SIG-M5 treated with dmso at 0.1 percent for 504 hours (cell line): ENCODE measurements around the gene C1QTNF2.

ENCODE experiments used
- DNase-seq: peaks from one replicate; lab custom pipeline; 2025; ENCODE audit not compliant: unreplicated experiment; lab: John Stamatoyannopoulos, UW

Gene C1QTNF2, protein sequence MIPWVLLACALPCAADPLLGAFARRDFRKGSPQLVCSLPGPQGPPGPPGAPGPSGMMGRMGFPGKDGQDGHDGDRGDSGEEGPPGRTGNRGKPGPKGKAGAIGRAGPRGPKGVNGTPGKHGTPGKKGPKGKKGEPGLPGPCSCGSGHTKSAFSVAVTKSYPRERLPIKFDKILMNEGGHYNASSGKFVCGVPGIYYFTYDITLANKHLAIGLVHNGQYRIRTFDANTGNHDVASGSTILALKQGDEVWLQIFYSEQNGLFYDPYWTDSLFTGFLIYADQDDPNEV

DNA sequence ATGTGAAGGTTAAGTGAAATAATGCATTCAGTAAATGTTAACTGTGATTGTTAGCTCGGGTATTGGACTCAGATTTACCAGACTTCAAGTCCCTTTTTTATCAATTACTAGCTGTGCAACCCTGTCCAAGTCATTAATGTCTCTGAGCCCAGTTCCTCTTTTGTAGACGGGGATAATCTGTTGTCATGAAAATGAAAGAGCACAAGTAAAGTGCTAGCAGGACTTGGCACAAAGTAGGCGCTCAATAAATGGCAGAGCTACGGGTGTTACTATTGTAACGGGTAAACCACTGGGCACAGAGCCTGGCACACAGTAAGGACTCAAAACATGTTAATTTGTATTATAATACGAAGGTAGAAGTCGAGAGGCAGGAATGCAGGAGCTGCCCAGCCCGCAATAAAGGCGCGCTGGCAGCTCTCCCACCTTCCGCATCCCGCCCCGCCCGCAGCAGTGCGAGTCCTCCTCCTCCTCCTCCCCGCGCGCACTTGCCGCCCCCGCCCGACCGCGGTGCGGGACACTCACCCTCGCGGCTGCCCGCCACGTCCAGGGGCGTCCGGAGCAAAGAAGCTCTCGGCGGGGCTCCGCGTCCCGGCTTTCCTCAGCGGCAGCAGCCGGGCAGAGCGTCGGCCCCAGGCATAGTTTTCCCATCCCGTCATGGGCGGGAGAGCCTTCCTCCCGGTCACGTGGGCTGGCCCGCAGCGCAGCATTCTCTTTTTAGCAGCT, at the start of gene C1QTNF2:
TSS of gene C1QTNF2 (minus strand) at position 637 of the 723 bp plus-strand sequence. CDS start 15,615 bp downstream, outside the sequence.
- peak; percentile 13 for DNase-seq

DNA sequence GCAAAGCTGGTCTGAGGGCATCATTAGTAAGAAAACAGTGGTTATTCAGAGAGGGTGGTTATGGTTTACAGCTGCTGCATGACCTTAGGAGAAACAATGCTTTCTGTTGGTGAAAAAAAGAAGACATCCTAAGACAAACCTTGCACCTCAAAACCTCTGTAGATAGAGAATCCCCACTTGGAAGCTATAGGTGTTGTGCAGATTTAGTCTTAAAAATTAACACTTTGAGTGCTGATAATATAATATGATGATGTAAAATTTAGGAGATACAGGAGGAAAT, 49.8 kb upstream of the C1QTNF2 start:
- peak; percentile 12 for DNase-seq

DNA sequence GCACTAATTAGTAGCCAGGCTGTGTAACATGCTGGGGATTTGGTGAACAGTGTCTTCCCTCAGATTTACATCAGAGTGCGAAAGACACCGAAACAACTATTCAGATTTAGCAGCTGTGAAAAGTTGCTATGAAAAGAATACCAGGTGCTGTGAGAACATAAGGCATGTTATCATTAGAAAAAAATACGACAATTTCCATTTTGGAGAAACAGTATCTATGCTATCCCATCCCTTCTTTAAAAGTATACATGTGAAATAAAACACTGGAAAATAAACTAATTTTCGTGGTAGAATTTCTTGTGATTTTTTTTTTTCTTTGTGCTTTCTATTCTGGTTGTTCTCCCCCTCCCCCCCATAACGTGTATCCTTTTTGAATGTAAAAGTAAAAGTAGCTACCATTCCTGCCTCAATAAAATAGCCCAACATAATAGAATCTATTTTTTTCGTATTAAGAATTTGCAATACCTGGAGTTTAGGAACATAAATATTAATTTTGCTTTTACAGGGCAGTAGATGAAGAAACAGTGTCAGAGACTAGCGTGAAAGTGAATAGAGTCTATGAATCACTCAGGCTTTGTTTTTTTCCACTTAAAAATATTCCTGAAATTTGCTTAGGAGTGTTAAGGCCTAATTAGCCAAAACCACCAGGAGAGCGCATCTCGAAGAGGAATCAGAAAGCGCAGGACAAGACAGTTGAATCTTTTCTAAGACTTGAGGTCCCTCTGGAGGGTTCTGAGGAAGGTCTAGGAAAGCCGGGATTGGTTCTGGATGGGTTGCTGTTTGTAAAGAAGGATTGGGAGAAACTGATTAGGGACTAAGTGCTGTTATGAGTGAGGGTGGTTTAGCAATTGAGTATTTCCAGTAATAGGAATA, 49.3 kb upstream of the C1QTNF2 start:
- DNase-seq: no peak

DNA sequence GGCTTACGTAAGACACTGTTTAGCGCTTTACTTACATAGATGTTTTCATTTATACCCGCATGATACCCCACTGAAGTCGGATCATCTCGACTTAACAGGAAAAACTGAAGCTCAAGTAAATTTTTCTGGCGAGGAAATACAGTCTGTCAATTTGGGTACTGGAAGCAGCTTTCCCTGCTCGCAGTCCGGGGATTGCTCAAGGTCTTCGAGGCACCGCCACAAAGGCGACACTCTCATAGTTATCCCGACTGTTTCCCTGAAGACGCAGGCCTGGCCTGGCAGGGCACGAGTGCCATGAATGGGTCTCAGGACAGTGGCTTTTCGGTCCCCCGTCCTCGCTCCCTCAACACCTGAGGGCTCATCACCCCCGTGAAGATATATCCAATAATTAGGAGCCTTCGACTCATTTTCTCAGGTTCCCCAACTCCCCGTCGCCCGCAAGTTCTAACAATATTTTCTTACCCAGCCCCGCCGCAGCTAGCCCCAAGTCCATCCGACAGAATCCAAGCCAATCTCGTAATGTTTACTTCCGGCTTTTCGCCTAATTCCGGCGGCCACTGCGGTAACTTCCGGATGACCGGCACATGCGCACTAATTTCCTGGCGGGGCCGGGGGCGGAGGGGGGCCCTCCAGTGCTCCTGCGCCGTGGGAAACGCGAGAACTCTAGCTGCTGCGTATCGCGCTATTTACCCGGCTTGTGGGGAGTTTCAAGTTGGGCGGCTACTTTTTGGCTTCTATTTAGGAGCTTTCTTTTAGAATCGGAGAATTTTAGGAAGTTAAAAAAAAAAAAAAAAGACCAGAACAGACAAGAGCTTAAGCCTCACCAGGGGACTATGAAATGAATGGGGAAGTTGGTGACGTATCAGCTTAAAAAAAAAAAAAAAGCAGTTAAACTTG, 48.4 kb upstream of the C1QTNF2 start, which contains the start of gene SLU7:
TSS of gene SLU7 (minus strand) at position 521 of the 897 bp plus-strand sequence. CDS start 3,787 bp downstream, outside the sequence.
- DNase-seq: peak; percentile 96

DNA sequence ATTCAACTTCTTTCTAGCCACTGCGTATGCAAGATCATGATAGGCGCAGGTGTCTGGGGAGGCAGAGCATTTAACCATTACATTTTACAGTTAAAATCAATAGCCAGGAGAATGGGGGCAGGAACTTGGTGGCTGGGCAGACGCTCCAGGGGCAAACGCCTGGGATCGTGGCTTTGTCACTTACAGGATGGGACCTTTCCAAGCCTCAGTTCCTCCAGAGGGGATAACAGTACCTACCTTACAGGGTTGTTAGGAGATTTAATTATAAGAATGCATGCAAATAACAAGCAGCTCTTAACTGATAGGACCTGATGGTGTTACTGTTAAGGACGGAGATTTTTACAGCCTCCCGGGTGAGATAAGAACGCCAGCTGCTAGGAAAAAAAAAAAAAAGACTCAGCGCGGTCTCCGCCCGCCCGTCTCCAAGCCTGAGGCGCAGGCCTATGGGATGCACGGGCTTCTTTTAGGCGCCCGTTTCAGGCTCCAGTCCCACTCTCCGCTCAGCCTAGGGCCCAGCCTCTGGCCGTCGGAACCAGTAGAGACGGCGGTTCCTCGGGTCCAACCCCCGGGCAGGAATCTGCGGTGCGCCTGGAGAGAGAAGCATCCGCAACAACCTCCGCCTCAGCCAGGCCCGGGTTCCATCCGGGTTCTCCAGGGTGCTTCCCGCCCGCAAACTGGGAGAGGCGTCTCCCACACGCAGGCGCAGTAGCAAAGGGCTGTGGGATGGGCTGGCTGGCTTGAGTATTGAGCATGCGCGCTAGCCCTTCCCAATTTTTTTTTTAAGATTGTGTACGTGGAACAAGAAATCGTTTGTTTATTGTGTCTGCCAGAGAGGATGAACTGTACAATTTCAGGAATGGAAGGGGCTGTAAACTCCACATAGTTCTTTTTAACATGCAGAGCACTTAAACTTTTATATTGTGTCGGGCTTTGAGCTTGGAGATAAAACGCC, 29.3 kb upstream of the C1QTNF2 start, which contains the start of gene FAM200C:
TSS of gene FAM200C (minus strand) at position 653 of the 952 bp plus-strand sequence. CDS start 4,564 bp downstream, outside the sequence.
- peak; percentile 91 for DNase-seq

DNA sequence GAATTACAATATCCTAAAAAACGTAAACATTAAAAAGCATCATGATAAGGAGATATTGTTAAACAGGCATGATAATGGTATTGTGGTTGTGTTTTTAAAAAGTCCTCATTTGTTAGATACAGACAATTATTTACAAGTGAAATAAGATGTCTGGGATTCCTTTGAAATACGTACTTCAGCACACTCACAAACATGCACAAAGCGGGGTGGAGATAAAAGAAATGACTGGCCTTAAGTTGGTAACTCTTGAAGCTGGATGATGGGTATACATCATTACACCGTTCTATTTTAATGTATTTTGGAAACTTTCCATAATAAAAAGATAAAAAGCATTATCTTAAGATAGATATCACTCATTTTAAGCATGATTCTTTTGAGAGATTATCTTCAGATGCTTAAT, 28.4 kb upstream of the C1QTNF2 start:
- DNase-seq: no peak

DNA sequence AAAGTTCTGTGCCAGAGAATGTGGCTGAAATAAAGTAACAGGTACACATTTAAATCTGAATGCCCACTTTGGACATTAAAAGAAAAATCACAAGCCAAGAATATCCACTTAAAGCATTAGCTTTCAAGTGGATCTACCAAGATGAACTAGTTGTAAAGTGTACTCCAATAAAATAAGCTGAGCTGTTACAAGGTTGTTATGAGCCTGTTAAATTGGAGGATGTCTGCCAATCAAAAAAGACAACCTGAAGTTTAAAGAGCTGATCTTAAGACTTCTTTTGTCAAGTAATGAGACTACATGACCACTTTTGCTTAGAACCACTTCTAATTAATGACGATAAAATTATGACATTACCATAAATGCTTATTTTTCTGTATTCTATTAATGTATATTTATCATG, 27.1 kb upstream of the C1QTNF2 start:
- no peak for DNase-seq

DNA sequence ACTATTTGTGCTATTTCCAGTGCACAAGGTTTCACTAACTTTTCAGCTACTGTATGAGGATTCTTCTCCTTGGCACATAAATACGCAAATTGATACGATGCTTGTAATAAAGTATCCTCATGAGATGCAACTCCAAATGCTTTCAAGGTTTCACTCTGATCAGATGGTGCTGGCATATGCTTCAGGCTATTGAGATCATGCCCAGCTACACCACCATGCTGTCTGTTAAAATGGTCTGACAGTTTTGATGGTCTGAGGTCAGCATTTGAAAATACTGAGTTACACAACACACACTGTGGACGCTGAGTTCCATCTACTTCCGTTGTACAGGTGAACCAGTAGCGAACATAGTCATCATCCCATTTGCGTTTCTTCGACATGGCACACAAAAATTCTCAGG, 24.7 kb upstream of the C1QTNF2 start:
- no peak for DNase-seq

DNA sequence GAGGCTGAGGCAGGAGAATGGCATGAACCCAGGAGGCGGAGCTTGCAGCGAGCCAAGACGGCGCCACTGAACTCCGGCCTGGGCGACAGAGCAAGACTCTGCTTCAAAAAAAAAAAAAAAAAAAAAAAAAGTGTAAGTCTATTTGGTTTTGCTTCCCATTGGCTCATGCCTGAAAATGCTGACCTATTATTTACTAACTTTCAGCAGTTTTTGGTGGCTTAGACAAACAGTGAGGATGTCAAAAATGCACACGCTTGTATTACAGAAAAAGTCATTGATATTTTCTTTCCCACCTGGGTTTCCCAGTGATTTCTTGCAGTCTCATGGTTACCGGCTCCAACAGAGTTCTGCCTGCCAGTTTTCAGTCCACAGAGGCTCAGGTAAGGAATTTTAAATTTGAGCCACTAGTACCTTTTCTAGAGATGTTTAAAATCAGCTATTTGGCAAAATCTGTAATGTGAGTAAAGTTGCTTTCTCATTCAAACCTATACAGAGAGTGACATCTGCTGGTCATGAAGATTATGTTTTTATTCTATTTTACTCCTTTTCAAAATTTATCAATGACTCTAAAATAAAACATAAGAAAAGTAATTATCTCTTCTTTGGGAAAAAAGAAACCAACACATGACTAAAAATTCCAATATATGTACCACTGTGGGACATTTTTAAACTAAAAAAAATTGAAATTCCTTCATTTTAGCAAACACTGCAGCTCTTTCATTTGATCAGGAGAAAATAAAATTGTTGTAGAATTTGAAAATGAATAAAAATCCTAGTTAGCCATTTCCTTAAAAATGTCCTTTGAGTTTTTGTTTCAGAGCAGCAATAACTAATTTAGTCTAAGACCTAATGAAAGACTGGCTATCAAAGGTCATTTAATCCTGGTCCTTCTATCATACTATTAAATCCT, 20.6 kb upstream of the C1QTNF2 start:
- peak; percentile 22 for DNase-seq

DNA sequence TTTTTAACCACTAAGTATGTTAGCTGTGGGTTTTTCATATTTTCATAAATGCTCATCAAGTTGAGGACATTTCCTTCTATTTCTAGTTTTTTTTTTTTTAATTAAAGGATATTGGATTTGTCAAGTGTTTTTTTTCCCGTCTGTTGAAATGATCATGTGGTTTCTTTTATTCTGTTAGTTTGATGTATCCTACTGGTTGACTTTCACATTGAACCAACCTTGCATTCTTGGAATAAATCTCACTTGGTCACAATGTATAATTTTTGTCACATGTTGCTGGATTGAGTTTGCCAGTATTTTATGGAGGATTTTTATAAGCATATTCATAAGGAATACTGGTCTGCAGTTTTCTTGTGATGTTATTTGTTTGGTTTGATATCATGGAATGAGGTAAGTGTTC, 17.0 kb upstream of the C1QTNF2 start:
- DNase-seq: no peak

DNA sequence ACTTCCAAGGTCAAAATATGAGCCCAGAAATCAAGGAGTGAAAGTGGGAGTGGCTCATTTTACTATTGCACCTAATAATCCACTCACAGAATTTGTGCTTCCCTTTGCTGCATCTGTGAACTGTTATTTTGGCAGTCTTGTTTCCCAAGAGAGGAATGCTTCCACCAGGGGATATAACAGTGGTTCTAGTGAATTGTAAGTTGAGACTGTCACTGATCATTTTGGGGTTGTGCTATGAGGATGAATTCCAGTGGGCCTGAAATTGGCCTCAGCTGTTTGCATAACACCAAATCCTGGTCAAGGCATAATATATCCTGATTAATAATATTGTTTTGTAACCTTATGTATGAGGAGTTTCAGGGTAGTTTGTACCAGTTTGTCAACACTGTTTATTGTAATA, 15.1 kb upstream of the C1QTNF2 start:
- DNase-seq: no peak

DNA sequence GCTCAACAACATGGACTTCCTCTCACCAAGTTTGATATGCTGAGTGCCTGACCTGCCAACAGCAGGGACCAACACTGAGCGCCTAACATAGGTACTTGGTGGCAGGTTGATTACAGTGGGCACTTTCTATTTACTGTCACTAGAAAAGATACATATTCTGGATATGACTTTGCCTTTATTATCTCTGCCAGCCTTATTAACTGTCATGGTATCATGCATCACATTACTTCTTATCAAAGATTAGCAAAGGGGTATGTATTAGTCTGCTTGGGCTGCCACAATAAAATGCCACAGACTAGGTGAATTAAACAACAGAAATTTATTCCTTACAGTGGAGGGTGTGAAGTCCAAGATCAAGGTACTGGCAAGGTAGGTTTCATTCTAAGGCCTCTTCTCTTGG, 14.3 kb upstream of the C1QTNF2 start:
- no peak for DNase-seq

DNA sequence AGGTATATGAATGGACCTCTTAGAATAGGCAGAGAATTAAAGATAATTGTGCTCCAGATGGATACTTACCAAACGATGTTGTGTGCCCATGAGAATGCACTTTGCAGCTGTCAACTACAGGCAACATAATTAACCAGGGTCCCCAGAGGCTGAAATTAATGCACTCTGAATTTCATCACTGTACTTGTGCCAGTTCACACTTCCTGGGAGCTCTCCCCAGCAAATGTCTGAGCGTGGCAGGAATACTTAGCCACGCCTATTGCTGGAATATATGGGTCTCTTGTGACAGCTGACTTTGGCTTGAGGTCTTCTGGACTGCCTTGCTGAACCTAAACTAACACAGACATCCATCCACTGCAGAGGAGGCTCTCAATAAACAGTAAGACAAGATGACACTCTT, 11.9 kb upstream of the C1QTNF2 start:
- DNase-seq: no peak

DNA sequence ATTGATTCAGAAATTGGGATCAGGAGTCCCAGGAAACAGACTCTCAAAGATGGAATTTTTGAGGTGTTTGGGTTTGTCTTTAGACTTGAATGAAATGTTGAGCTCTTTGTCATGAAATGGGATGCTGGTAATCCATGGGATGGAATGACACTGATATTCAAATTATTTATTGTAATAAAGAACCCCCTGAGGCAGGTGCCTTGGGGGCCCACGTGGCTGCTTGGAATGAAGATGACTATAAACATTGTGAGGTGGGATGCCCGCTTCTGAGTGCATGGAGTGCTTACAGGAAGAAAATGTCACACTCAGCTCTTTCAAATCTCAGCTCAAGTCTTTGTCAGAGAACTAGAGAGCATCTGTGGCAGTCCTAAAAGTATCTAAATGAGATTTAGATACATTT, 9.6 kb upstream of the C1QTNF2 start:
- no peak for DNase-seq

DNA sequence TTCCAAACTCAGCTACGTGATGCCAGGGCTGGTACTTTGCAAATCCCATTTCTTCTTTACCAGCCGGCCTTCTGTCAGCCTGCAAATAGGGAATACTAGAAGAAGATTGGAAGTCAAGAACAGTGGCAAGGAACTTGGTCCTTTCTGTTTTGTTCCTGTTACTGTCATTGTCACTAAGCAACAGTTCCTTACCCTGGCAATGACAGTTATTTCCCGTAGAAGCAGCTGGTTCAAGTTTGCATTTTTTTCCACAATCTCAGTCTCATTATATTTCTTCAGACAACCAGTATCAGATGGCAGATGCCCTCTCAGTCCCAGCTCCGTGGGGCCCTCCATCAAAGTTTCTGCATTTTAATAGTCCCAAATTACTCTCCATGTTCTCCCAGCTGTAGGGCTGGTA, 9.1 kb upstream of the C1QTNF2 start:
- DNase-seq: no peak

DNA sequence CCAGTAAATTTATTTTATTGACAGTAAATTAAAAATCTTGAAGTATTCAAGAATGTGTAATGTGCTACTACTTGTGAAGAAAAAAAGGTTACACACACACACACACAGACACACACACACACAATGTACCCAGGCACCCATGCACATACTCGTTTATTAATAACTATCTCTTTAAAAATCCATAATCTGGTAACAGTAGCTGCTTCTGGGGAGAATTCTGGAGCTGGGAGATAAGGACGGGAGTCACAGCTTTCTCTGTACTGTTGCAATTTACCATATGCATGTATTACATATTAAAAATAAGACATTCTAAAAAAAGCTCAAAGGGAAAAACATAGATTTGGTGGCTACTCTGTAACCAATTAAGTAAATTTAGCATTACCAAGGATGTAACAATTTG, 7.9 kb upstream of the C1QTNF2 start:
- no peak for DNase-seq

DNA sequence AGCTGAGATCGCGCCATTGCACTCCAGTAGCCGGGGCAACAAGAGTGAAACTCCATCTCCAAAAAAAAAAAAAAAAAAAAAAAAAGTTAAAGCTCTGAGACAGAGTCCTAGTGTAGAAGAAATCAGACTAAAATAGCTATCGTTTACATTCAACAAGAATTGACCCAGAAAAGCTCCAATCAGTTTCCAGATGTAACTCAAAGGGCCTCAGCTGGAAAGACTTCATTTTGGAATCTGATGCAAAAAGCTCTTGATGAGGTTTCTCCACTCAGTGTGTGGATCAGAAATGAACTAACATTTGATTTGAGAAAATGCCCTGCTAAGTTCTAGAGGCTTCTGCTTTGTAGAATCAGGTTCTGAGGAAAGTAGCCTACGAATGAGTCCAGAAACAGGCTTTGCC, 7.2 kb upstream of the C1QTNF2 start:
- DNase-seq: no peak

DNA sequence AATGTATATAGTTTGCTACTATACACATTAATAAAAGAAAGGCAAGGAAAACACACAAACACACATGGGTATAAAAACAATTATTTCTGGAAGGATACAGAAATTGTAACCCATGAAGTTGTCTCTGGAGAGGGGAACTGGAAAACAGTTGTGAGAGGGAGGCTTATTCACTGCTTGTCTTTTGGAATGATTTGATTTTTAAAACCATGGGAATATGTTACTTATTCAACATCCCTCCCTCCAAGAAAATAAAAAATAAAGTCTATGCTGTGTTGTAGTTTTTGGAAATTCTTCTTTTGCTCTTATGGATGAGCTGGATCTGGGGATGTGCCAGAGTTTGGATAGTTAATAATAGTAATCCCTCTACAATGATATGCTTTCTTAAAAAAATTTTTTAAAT, 6.0 kb upstream of the C1QTNF2 start:
- DNase-seq: no peak

DNA sequence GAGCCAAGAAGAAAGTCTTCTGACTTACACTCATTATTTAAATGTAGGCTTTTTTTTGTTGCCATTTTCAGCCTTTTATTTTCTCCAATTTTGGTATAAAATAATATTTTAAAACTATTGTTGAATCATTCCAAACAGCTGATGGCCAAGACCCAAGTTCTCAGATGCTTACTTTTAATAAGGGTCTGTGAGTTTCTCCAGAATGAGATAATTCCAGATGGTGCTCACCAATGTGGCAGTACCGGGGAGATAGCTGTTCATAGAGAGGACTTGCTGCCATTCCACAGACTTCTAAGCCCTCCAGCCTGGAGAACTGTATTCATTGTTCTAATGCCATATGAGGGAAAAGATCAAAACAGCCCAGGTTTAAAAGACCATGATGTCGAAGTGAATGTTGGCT, 5.3 kb upstream of the C1QTNF2 start:
- no peak for DNase-seq
